ENCODE measurements around the gene IL21R.
"Not testable (repeated sequence)": the region's sequence is repeated elsewhere in the genome, so short reads cannot be mapped to it uniquely, and the experiment has no call there.

IL21R gene

GRCh38 chr16:27447301-27447700, 45.3 kb downstream of the IL21R start:
- DNase-seq: no peak

- DNase-seq: no peak
Measured at GRCh38 chr16:27448532-27449433, 46.8 kb downstream of the IL21R start.

GRCh38 chr16:27449434-27450195, 47.6 kb downstream of the IL21R start:
- DNase-seq: no peak

GRCh38 chr16:27450196-27450549, 48.2 kb downstream of the IL21R start:
- no peak for DNase-seq

- no peak for DNase-seq
Measured at GRCh38 chr16:27452569-27453493, 50.9 kb downstream of the IL21R start.

- DNase-seq: no peak
Measured at GRCh38 chr16:27453494-27453825, 51.5 kb downstream of the IL21R start.

- peak; percentile 15 for DNase-seq
Measured at GRCh38 chr16:27455700-27456099, 53.7 kb downstream of the IL21R start.

- not testable (repeated sequence) for DNase-seq
Measured at GRCh38 chr16:27457605-27457900, 55.6 kb downstream of the IL21R start.

- DNase-seq: no peak
Measured at GRCh38 chr16:27458258-27458657, 56.3 kb downstream of the IL21R start.

GRCh38 chr16:27458987-27459688, 57.2 kb downstream of the IL21R start:
- no peak for DNase-seq

- no peak for DNase-seq
Measured at GRCh38 chr16:27460213-27460612, 58.2 kb downstream of the IL21R start.

- no peak for DNase-seq
Measured at GRCh38 chr16:27460663-27461482, 58.9 kb downstream of the IL21R start.

- DNase-seq: no peak
Measured at GRCh38 chr16:27461483-27462171, 59.7 kb downstream of the IL21R start.

GRCh38 chr16:27462200-27462845, 60.3 kb downstream of the IL21R start:
- no peak for DNase-seq

- DNase-seq: no peak
Measured at GRCh38 chr16:27462846-27463682, 61.1 kb downstream of the IL21R start.

- no peak for DNase-seq
Measured at GRCh38 chr16:27463741-27464591, 62.0 kb downstream of the IL21R start.

GRCh38 chr16:27464626-27465482, 62.9 kb downstream of the IL21R start:
- no peak for DNase-seq

GRCh38 chr16:27465483-27465879, 63.5 kb downstream of the IL21R start:
- DNase-seq: no peak

Measured in GF-D8 (cell line).